MG63 (cell line): Measurements from ENCODE around the gene STAT3. TPM values are rescaled to one million over a fixed set of nuclear protein-coding genes. Genes with fewer than 3 reads are reported as not detected.
"Not testable (repeated sequence)": the region's sequence is repeated elsewhere in the genome, so short reads cannot be mapped to it uniquely, and the experiment has no call there.

ENCODE experiments used
- DNase-seq: peaks from one replicate; pipeline ENCODE4 v3.0.0-alpha.2; 2020
- H3K27me3 ChIP-seq: fragments of 250-450 bp; sonication (Bioruptor Pico); 2 replicates; pipeline ENCODE4 v1.5.1; 2020; ENCODE audit warnings: mild to moderate bottlenecking, moderate library complexity
- H3K36me3 ChIP-seq: fragments of 250-450 bp; sonication (Bioruptor Pico); 2 replicates; pipeline ENCODE4 v1.5.1; 2020; ENCODE audit warnings: mild to moderate bottlenecking, moderate library complexity
- H3K4me3 ChIP-seq: fragments of 250-450 bp; sonication (Bioruptor Pico); 2 replicates; pipeline ENCODE4 v1.5.1; 2020; ENCODE audit warnings: mild to moderate bottlenecking, moderate library complexity
- H3K9me3 ChIP-seq: fragments of 250-450 bp; sonication (Bioruptor Pico); 2 replicates; pipeline ENCODE4 v1.5.1; 2020; ENCODE audit warnings: mild to moderate bottlenecking, moderate library complexity
- total RNA-seq: library from RNA; depleted of rRNA; stranded (reverse); fragments of >200 nt; shearing (Covaris generic); gene quantifications from 2 replicates; pipeline ENCODE4 v1.2.3, GENCODE V29; 2014; ENCODE audit warnings: low replicate concordance

The STAT3 gene
- total RNA-seq, 1 experiment from 2014 or later: 59.9 TPM

GRCh38 chr17:42304187-42305030 lies 83.8 kb downstream of the STAT3 start:
- no peak overlapping the region for H3K4me3 ChIP-seq
- H3K36me3 ChIP-seq: no peaks in the 10 kb centered on the region; the same call in 1 of the 2 replicates
- DNase-seq: no peak
- H3K27me3 ChIP-seq: no peaks in the 10 kb centered on the region
- no peaks in the 10 kb centered on the region for H3K9me3 ChIP-seq

- no peak for DNase-seq
- Histone ChIP-seq H3K36me3 (no peaks in the 10 kb centered on the region; the same call in 1 of the 2 replicates), H3K9me3 (no peaks in the 10 kb centered on the region), H3K4me3 (no peak overlapping the region), H3K27me3 (no peaks in the 10 kb centered on the region)
Measured at GRCh38 chr17:42303694-42304093, 84.5 kb downstream of the STAT3 start.

GRCh38 chr17:42301022-42301421 lies 87.2 kb downstream of the STAT3 start:
- Histone ChIP-seq H3K9me3 (no peaks in the 10 kb centered on the region), H3K27me3 (no peaks in the 10 kb centered on the region), H3K36me3 (no peaks in the 10 kb centered on the region; the same call in 1 of the 2 replicates), H3K4me3 (no peak overlapping the region)
- no peak for DNase-seq

- H3K9me3 ChIP-seq, H3K36me3 ChIP-seq, H3K4me3 ChIP-seq, H3K27me3 ChIP-seq, DNase-seq: not testable (repeated sequence)
Measured at GRCh38 chr17:42299913-42300312, 88.3 kb downstream of the STAT3 start.

- not testable (repeated sequence) for H3K27me3 ChIP-seq, H3K9me3 ChIP-seq, DNase-seq, H3K4me3 ChIP-seq, H3K36me3 ChIP-seq
Measured at GRCh38 chr17:42299361-42299760, 88.9 kb downstream of the STAT3 start.

GRCh38 chr17:42297775-42298174 lies 90.5 kb downstream of the STAT3 start:
- DNase-seq, H3K4me3 ChIP-seq, H3K9me3 ChIP-seq, H3K36me3 ChIP-seq, H3K27me3 ChIP-seq: not testable (repeated sequence)

GRCh38 chr17:42296012-42296411 lies 92.2 kb downstream of the STAT3 start:
- Histone ChIP-seq H3K36me3 (no peaks in the 10 kb centered on the region), H3K27me3 (no peaks in the 10 kb centered on the region), H3K9me3 (no peaks in the 10 kb centered on the region), H3K4me3 (no peak overlapping the region)
- no peak for DNase-seq

- Histone ChIP-seq H3K27me3 (no peaks in the 10 kb centered on the region), H3K4me3 (no peak overlapping the region)
- no peak for DNase-seq
Measured at GRCh38 chr17:42294469-42295398, 93.5 kb downstream of the STAT3 start.

GRCh38 chr17:42291129-42291528 lies 97.1 kb downstream of the STAT3 start:
- no peak for DNase-seq
- no peaks in the 10 kb centered on the region for H3K9me3 ChIP-seq
- no peaks in the 10 kb centered on the region for H3K27me3 ChIP-seq
- no peaks in the 10 kb centered on the region for H3K36me3 ChIP-seq
- H3K4me3 ChIP-seq: no peak overlapping the region

More at GRCh38 chr17:42294469-42295398, 93.5 kb downstream of the STAT3 start:
- no peaks in the 10 kb centered on the region for H3K36me3 ChIP-seq
- H3K9me3 ChIP-seq: no peaks in the 10 kb centered on the region

GRCh38 chr17:42290577-42290976 lies 97.7 kb downstream of the STAT3 start:
- Histone ChIP-seq H3K27me3 (no peaks in the 10 kb centered on the region), H3K4me3 (no peak overlapping the region), H3K36me3 (no peaks in the 10 kb centered on the region), H3K9me3 (no peaks in the 10 kb centered on the region)
- DNase-seq: no peak

- Histone ChIP-seq H3K36me3 (no peaks in the 10 kb centered on the region), H3K4me3 (no peak overlapping the region), H3K9me3 (no peaks in the 10 kb centered on the region), H3K27me3 (no peaks in the 10 kb centered on the region)
- no peak for DNase-seq
Measured at GRCh38 chr17:42289611-42290181, 98.5 kb downstream of the STAT3 start.

- Histone ChIP-seq H3K36me3 (no peaks in the 10 kb centered on the region), H3K9me3 (no peaks in the 10 kb centered on the region), H3K27me3 (no peaks in the 10 kb centered on the region), H3K4me3 (peak overlapping the region; percentile 51)
- no peak for DNase-seq
Measured at GRCh38 chr17:42288803-42289610, 99.2 kb downstream of the STAT3 start.

GRCh38 chr17:42287977-42288802 lies 100.1 kb downstream of the STAT3 start, which contains the start of gene STAT5A:
STAT5A (plus strand) TSS chr17:42288498; CDS start chr17:42289412, 914 bp downstream.
- Histone ChIP-seq H3K36me3 (no peaks in the 10 kb centered on the region), H3K4me3 (peak within 1 kb of the TSS; percentile 51), H3K9me3 (no peaks in the 10 kb centered on the region), H3K27me3 (no peaks in the 10 kb centered on the region)
- DNase-seq: peak; percentile 84

GRCh38 chr17:42287305-42287976 lies 100.8 kb downstream of the STAT3 start:
- H3K9me3 ChIP-seq: no peaks in the 10 kb centered on the region
- no peaks in the 10 kb centered on the region for H3K36me3 ChIP-seq
- DNase-seq: peak; percentile 60
- H3K4me3 ChIP-seq: peak overlapping the region; percentile 51
- no peaks in the 10 kb centered on the region for H3K27me3 ChIP-seq
